ENCODE data around the gene LCE3B. TPM values are rescaled to one million over a fixed set of nuclear protein-coding genes. Genes with fewer than 3 reads are reported as not detected.

Gene LCE3B
- total RNA-seq, 1 donor from 2014 or later, result not detected

DNA sequence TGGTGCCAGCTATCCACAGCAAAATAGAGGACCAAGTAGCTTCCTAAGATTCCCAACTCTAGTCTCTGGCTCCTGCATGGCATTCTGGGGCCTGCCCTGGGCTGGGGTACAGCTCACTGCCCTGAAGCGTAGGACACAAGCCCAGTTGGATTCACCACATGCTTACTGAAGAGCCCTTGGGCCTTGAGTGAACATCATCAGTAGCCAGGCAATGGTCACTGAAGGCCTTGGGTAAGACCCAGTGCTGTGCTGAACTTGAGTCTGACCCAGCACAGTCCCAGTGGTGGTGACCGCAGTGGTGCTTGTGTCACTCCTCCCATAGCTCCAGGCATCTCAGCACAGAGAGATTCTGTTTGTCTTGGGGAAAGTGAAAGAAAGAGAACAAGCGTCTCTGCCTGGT is 17.0 kb downstream of the LCE3B start:
- H3K36me3 ChIP-seq, result no peaks in the 10 kb centered on the region
- H3K9me3 ChIP-seq, result no peaks in the 10 kb centered on the region
- TF ChIP-seq POLR2A (IDR thresholded peaks at IDR 0.05), result no peak
- no peak for TF ChIP-seq POLR2AphosphoS5 (IDR thresholded peaks at IDR 0.05; ENCODE audit: insufficient read depth in 1 of 2, low read depth in 1 of 2)
- TF ChIP-seq, protein P1, sequence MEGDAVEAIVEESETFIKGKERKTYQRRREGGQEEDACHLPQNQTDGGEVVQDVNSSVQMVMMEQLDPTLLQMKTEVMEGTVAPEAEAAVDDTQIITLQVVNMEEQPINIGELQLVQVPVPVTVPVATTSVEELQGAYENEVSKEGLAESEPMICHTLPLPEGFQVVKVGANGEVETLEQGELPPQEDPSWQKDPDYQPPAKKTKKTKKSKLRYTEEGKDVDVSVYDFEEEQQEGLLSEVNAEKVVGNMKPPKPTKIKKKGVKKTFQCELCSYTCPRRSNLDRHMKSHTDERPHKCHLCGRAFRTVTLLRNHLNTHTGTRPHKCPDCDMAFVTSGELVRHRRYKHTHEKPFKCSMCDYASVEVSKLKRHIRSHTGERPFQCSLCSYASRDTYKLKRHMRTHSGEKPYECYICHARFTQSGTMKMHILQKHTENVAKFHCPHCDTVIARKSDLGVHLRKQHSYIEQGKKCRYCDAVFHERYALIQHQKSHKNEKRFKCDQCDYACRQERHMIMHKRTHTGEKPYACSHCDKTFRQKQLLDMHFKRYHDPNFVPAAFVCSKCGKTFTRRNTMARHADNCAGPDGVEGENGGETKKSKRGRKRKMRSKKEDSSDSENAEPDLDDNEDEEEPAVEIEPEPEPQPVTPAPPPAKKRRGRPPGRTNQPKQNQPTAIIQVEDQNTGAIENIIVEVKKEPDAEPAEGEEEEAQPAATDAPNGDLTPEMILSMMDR (IDR thresholded peaks at IDR 0.05), result no peak
- DNase-seq (ENCODE audit: extremely low spot score in 2 of 2), result no peak
- no peak overlapping the region for H3K4me3 ChIP-seq
- intact Hi-C loops (cut with DNase I), result no loop called here
- H3K27ac ChIP-seq, result no peak overlapping the region
- H3K4me1 ChIP-seq, result no peaks in the 10 kb centered on the region
- H3K27me3 ChIP-seq, result no peaks in the 10 kb centered on the region

DNA sequence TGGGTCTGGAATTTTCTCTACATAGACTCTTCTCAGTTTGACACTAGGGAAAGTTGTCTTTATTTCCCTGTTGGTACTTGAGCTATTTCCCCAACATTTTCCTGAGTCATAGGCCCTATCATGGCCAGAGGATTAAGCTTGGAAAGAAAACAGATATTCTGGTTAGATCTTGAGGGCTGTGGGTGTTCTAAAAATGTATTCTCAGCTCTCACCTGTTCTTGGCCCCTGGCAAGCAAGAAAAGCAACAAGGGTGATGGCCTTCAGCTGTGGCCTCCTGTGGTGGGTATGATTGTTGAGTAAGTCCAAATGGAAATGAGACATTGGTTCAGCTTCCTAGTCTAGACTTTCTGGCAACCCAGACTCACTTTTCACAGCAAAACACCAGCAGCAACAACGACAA is 26.7 kb downstream of the LCE3B start:
- H3K4me3 ChIP-seq, result no peak overlapping the region
- intact Hi-C loops (cut with DNase I), result no loop called here
- no peaks in the 10 kb centered on the region for H3K9me3 ChIP-seq
- no peaks in the 10 kb centered on the region for H3K27me3 ChIP-seq
- no peak for TF ChIP-seq POLR2A (IDR thresholded peaks at IDR 0.05)
- no peak for TF ChIP-seq POLR2AphosphoS5 (IDR thresholded peaks at IDR 0.05; ENCODE audit: insufficient read depth in 1 of 2, low read depth in 1 of 2)
- TF ChIP-seq, protein P1 (IDR thresholded peaks at IDR 0.05), result no peak
- no peaks in the 10 kb centered on the region for H3K4me1 ChIP-seq
- DNase-seq (ENCODE audit: extremely low spot score in 2 of 2), result no peak
- H3K27ac ChIP-seq, result no peak overlapping the region
- H3K36me3 ChIP-seq, result no peaks in the 10 kb centered on the region

DNA sequence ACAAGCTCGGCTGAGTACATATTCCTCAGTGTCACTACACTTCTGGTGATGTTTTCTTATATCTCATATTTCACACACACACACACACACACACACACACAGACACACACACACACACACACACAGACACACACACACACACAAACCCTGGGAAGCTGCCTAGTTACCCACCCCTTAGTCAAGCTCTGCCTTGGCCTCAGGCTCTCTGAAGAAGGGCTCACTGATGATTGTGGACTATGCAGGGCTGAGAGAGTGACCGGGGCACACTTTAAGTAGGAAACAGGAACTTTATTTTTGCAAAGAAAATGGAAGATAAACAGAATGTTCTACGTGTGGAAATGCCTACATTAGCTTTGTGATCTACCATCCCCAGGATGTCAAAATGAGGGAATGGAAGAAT is 30.3 kb downstream of the LCE3B start:
- intact Hi-C loops (cut with DNase I), result no loop called here
- H3K27ac ChIP-seq, result no peak overlapping the region
- H3K4me1 ChIP-seq, result no peaks in the 10 kb centered on the region
- no peaks in the 10 kb centered on the region for H3K27me3 ChIP-seq
- no peaks in the 10 kb centered on the region for H3K36me3 ChIP-seq
- no peak for DNase-seq (ENCODE audit: extremely low spot score in 2 of 2)
- no peaks in the 10 kb centered on the region for H3K9me3 ChIP-seq
- no peak overlapping the region for H3K4me3 ChIP-seq
- no peak for TF ChIP-seq POLR2AphosphoS5 (IDR thresholded peaks at IDR 0.05; ENCODE audit: insufficient read depth in 1 of 2, low read depth in 1 of 2)
- TF ChIP-seq, protein P1 (IDR thresholded peaks at IDR 0.05), result no peak
- TF ChIP-seq POLR2A (IDR thresholded peaks at IDR 0.05), result no peak

DNA sequence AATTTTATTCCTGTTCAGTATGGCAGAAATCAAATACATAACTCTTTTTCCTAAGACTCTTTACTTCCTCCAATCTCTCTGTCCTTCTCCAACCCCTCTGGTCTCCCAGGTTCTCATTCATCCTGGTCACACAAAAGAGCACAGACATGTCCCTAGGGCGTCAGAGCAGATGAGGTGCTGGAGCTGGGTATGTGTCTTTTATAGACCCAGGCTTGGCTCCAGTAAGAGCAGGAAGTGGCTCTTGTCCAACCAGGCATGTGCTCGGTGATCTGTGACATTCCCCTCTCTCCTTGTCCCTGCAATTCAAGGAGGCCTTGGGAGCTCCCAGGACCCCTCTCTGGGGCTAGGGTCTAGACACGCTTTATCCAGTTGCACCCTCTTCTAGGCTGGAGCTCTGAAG is 31.5 kb downstream of the LCE3B start:
- H3K27ac ChIP-seq, result no peak overlapping the region
- intact Hi-C loops (cut with DNase I), result no loop called here
- no peak for DNase-seq (ENCODE audit: extremely low spot score in 2 of 2)
- H3K36me3 ChIP-seq, result no peaks in the 10 kb centered on the region
- TF ChIP-seq POLR2AphosphoS5 (IDR thresholded peaks at IDR 0.05; ENCODE audit: insufficient read depth in 1 of 2, low read depth in 1 of 2) (no peak), POLR2A (IDR thresholded peaks at IDR 0.05) (no peak)
- TF ChIP-seq, protein P1 (IDR thresholded peaks at IDR 0.05), result no peak
- no peaks in the 10 kb centered on the region for H3K4me1 ChIP-seq
- H3K4me3 ChIP-seq, result no peak overlapping the region
- H3K27me3 ChIP-seq, result no peaks in the 10 kb centered on the region
- H3K9me3 ChIP-seq, result no peaks in the 10 kb centered on the region

DNA sequence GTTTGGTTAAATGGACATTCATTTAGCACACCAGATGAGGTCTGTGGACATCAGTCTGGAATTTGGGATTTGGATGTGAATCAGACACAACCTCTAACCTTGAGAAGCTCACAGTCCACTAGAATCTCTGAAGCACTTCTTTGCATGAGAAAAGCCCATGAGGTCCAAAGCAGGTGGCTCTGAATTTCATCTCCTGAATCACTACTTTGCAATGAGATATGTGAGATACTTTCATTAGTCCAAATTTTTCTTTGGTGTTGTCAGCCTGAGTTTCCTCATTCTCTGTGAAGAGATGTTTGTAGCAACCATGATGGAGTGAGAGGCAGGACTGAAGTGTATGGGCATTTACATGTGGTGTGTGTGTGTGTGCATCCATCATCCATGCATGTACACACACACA is 33.0 kb downstream of the LCE3B start:
- Histone ChIP-seq H3K27me3 (no peaks in the 10 kb centered on the region), H3K4me1 (no peaks in the 10 kb centered on the region), H3K36me3 (no peaks in the 10 kb centered on the region), H3K9me3 (no peaks in the 10 kb centered on the region), H3K27ac (no peak overlapping the region), H3K4me3 (no peak overlapping the region)
- DNase-seq (ENCODE audit: extremely low spot score in 2 of 2), result no peak
- intact Hi-C loops (cut with DNase I), result no loop called here
- TF ChIP-seq POLR2AphosphoS5 (IDR thresholded peaks at IDR 0.05; ENCODE audit: insufficient read depth in 1 of 2, low read depth in 1 of 2) (no peak), POLR2A (IDR thresholded peaks at IDR 0.05) (no peak)
- TF ChIP-seq, protein P1 (IDR thresholded peaks at IDR 0.05), result no peak
